H9 (cell line): ENCODE results near the gene LRRC8A. TPM values are rescaled to one million over a fixed set of nuclear protein-coding genes. Genes with fewer than 3 reads are reported as not detected.
A peak's percentile ranks its signal among the peaks of the same experiment; 100 is the strongest.

Experiments used
- DNase-seq: peaks from one replicate; pipeline ENCODE4 v3.0.0-alpha.2; 2017
- H2AFZ ChIP-seq: one replicate; pipeline ENCODE4 v1.6.1; 2013; ENCODE audit warnings: mild to moderate bottlenecking, low read length, control low read depth, moderate library complexity
- H2AK5ac ChIP-seq: 2 replicates; pipeline ENCODE4 v1.6.1; 2013; ENCODE audit warnings: low read length, control low read depth, mixed read lengths; ENCODE audit not compliant: insufficient read length
- H2BK120ac ChIP-seq: one replicate; pipeline ENCODE4 v1.6.1; 2013; ENCODE audit warnings: low read depth, mild to moderate bottlenecking, low read length, control low read depth, inconsistent platforms; ENCODE audit not compliant: poor library complexity, severe bottlenecking
- H2BK12ac ChIP-seq: 2 replicates; pipeline ENCODE4 v1.6.1; 2013; ENCODE audit warnings: low read length, control low read depth, mixed read lengths, low read depth; ENCODE audit not compliant: insufficient read length
- H2BK15ac ChIP-seq: 2 replicates; pipeline ENCODE4 v1.6.1; 2013; ENCODE audit warnings: low read depth, low read length, control low read depth
- H2BK20ac ChIP-seq: one replicate; pipeline ENCODE4 v1.6.1; 2013; ENCODE audit warnings: low read depth, mild to moderate bottlenecking, low read length, control low read depth, inconsistent platforms; ENCODE audit not compliant: poor library complexity, severe bottlenecking
- H2BK5ac ChIP-seq: 2 replicates; pipeline ENCODE4 v1.6.1; 2013; ENCODE audit warnings: low read length, control low read depth, mixed read lengths; ENCODE audit not compliant: insufficient read length
- H3K14ac ChIP-seq: 2 replicates; pipeline ENCODE4 v1.6.1; 2013; ENCODE audit warnings: low read length, control low read depth; ENCODE audit not compliant: insufficient read depth
- H3K18ac ChIP-seq: 2 replicates; pipeline ENCODE4 v1.6.1; 2013; ENCODE audit warnings: low read depth, mild to moderate bottlenecking, mixed read lengths, low read length, control low read depth; ENCODE audit not compliant: insufficient read length
- H3K23ac ChIP-seq: 2 replicates; pipeline ENCODE4 v1.6.1; 2013; ENCODE audit warnings: low read length, control low read depth, mixed read lengths, low read depth; ENCODE audit not compliant: insufficient read length
- H3K23me2 ChIP-seq: 2 replicates; pipeline ENCODE4 v1.6.1; 2013; ENCODE audit warnings: low read depth, mild to moderate bottlenecking, mixed read lengths, low read length, control low read depth; ENCODE audit not compliant: insufficient read length, poor library complexity, severe bottlenecking
- H3K27ac ChIP-seq: 2 replicates; pipeline ENCODE4 v1.5.1; 2013; ENCODE audit warnings: low read length, control low read depth, mixed read lengths, low read depth; ENCODE audit not compliant: insufficient read length
- H3K27me3 ChIP-seq: 2 replicates; pipeline ENCODE4 v1.6.1; 2013; ENCODE audit warnings: low read length, control low read depth, inconsistent platforms; ENCODE audit not compliant: insufficient read depth
- H3K4ac ChIP-seq: 2 replicates; pipeline ENCODE4 v1.6.1; 2013; ENCODE audit warnings: low read depth, mild to moderate bottlenecking, control low read depth, inconsistent platforms, low read length, moderate library complexity
- H3K4me1 ChIP-seq: 2 replicates; pipeline ENCODE4 v1.6.1; 2013; ENCODE audit warnings: low read length, control low read depth, inconsistent platforms; ENCODE audit not compliant: insufficient read depth
- H3K4me2 ChIP-seq: 2 replicates; pipeline ENCODE4 v1.6.1; 2013; ENCODE audit warnings: low read length, control low read depth, mixed read lengths; ENCODE audit not compliant: insufficient read length, insufficient read depth
- H3K56ac ChIP-seq: 2 replicates; pipeline ENCODE4 v1.6.1; 2013; ENCODE audit warnings: low read depth, mild to moderate bottlenecking, mixed read lengths, low read length, control low read depth; ENCODE audit not compliant: insufficient read length
- H3K79me1 ChIP-seq: 2 replicates; pipeline ENCODE4 v1.6.1; 2013; ENCODE audit warnings: low read depth, mild to moderate bottlenecking, moderate library complexity, low read length, control low read depth, inconsistent platforms; ENCODE audit not compliant: insufficient read depth, poor library complexity, severe bottlenecking
- H3K79me2 ChIP-seq: 2 replicates; pipeline ENCODE4 v1.6.1; 2013; ENCODE audit warnings: low read length, control low read depth, inconsistent platforms; ENCODE audit not compliant: insufficient read depth
- H3K9ac ChIP-seq: 2 replicates; pipeline ENCODE4 v1.6.1; 2013; ENCODE audit warnings: low read length, control low read depth, mixed read lengths; ENCODE audit not compliant: insufficient read length; ENCODE audit errors: extremely low read depth
- H3K9me3 ChIP-seq: one replicate; pipeline ENCODE4 v1.6.1; 2013; ENCODE audit warnings: low read depth, low read length, inconsistent platforms; ENCODE audit not compliant: control insufficient read depth
- H3T11ph ChIP-seq: one replicate; pipeline ENCODE4 v1.6.1; 2013; ENCODE audit warnings: mild to moderate bottlenecking, low read length, control low read depth, inconsistent platforms
- H4K20me1 ChIP-seq: one replicate; pipeline ENCODE4 v1.6.1; 2013; ENCODE audit not compliant: control insufficient read depth, insufficient read length, insufficient read depth
- H4K5ac ChIP-seq: 2 replicates; pipeline ENCODE4 v1.6.1; 2013; ENCODE audit warnings: low read depth, mild to moderate bottlenecking, mixed read lengths, low read length, control low read depth; ENCODE audit not compliant: insufficient read length
- H4K8ac ChIP-seq: replicated peaks from 2 replicates; pipeline ENCODE4 v1.6.1; 2013; ENCODE audit warnings: low read length, control low read depth, mixed read lengths, low read depth; ENCODE audit not compliant: insufficient read length
- H4K91ac ChIP-seq: 2 replicates; pipeline ENCODE4 v1.6.1; 2013; ENCODE audit warnings: low read depth, mild to moderate bottlenecking, moderate library complexity, mixed read lengths, low read length, control low read depth; ENCODE audit not compliant: insufficient read length
- H3K27ac Mint-ChIP-seq, 3 experiments: 2 replicates in 2 of 3; 3 replicates in 1 of 3; pipeline ENCODE4 v1.8.0; 2020 to 2021; ENCODE audit warnings: mixed read lengths in 3 of 3, mild to moderate bottlenecking in 1 of 3, moderate library complexity in 1 of 3
- H3K27me3 Mint-ChIP-seq: 2 replicates; pipeline ENCODE4 v1.8.0; 2021; ENCODE audit warnings: low read depth, mild to moderate bottlenecking, moderate library complexity, mixed read lengths
- H3K36me3 Mint-ChIP-seq, 3 experiments: 2 replicates in 2 of 3; 3 replicates in 1 of 3; pipeline ENCODE4 v1.8.0; 2020 to 2021; ENCODE audit warnings: low read depth in 3 of 3, mixed read lengths in 3 of 3; ENCODE audit not compliant: insufficient read depth in 1 of 3
- H3K4me1 Mint-ChIP-seq, 2 experiments: 2 replicates each; pipeline ENCODE4 v1.8.0; 2020; ENCODE audit warnings: mixed read lengths in 2 of 2
- H3K4me3 Mint-ChIP-seq, 2 experiments: 2 replicates in 1 of 2; 3 replicates in 1 of 2; pipeline ENCODE4 v1.8.0; 2020 to 2021; ENCODE audit warnings: mild to moderate bottlenecking in 2 of 2, mixed read lengths in 2 of 2, moderate library complexity in 1 of 2
- H3K9me3 Mint-ChIP-seq, 2 experiments: 2 replicates in 1 of 2; 3 replicates in 1 of 2; pipeline ENCODE4 v1.8.0; 2020; ENCODE audit warnings: mild to moderate bottlenecking in 2 of 2, mixed read lengths in 2 of 2, moderate library complexity in 1 of 2
- WGBS: extraction: QIAGEN DNeasy Blood & Tissue Kit; methylation state at CpG from one replicate; pipeline ENCODE4 v1.1.7; 2013; ENCODE audit warnings: missing lambda C conversion rate, low lambda C conversion rate, mixed read lengths; ENCODE audit not compliant: insufficient read length; ENCODE audit errors: extremely low coverage; 5-methylcytosine and 5-hydroxymethylcytosine counted together
- total RNA-seq: library from RNA; stranded (reverse); gene quantifications from 2 replicates; pipeline ENCODE4 v1.2.1, GENCODE V29; 2021
- TF ChIP-seq, protein P1 (sequence below): fragments of 200-600 bp; sonication (generic); conservative IDR thresholded peaks from 3 replicates; pipeline ENCODE4 v1.8.0; 2021; ENCODE audit warnings: antibody characterized with exemption, mild to moderate bottlenecking

Gene LRRC8A
- total RNA-seq, 1 experiment from 2014 or later, result 76.0 TPM

DNA sequence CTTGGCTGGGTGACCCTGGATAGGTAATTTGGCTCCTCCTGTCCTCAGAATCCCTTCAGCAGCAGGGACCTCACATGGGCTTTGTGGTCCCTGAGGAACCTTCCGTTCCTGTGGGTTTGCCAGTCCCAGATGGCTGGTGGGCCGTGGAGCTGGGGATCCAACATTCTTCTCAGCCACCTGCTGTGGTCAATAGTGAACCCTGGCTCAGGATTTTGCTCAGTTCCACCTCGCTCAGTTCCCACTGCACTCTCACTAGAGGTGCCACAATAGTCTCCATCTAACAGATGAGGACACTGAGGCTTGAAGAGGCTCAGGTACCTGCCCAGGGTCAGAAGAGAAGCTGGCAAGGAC lies 35.3 kb upstream of the LRRC8A start:
- H3K4me3 Mint-ChIP-seq, result no peak overlapping the region
- no peak overlapping the region for H3K14ac ChIP-seq
- WGBS, result no CpG with 5 or more reads among the region's 3 CpGs

More for the DNA sequence above, 35.3 kb upstream of the LRRC8A start:
- H2BK5ac ChIP-seq, result no peak overlapping the region
- no peaks in the 10 kb centered on the region for H3K79me1 ChIP-seq
- H3K27me3 Mint-ChIP-seq, result no peaks in the 10 kb centered on the region
- H3T11ph ChIP-seq, result no peak overlapping the region
- no peak for DNase-seq
- no peak overlapping the region for H2BK15ac ChIP-seq
- no peak overlapping the region for H3K4ac ChIP-seq
- H2AK5ac ChIP-seq, result no peak overlapping the region
- no peaks in the 10 kb centered on the region for H4K20me1 ChIP-seq
- H4K8ac ChIP-seq, result no peak overlapping the region
- H3K23me2 ChIP-seq, result no peaks in the 10 kb centered on the region
- H3K4me1 Mint-ChIP-seq, result peaks cover 4 to 5% of the 10 kb centered on the region in 2 experiments; a peak in 2 of 4 replicates
- peak overlapping the region in 1 of 3 experiments; percentile 40; a peak in 1 of 7 replicates for H3K27ac Mint-ChIP-seq
- peaks cover 21 to 22% of the 10 kb centered on the region in 2 experiments for H3K9me3 Mint-ChIP-seq
- H3K4me1 ChIP-seq, result no peaks in the 10 kb centered on the region
- no peaks in the 10 kb centered on the region for H3K27me3 ChIP-seq
- no peak overlapping the region for H2BK20ac ChIP-seq
- no peak overlapping the region for H3K23ac ChIP-seq
- H3K9me3 ChIP-seq, result no peaks in the 10 kb centered on the region
- no peaks in the 10 kb centered on the region for H3K79me2 ChIP-seq
- H3K27ac ChIP-seq, result no peak overlapping the region
- TF ChIP-seq, protein P1, sequence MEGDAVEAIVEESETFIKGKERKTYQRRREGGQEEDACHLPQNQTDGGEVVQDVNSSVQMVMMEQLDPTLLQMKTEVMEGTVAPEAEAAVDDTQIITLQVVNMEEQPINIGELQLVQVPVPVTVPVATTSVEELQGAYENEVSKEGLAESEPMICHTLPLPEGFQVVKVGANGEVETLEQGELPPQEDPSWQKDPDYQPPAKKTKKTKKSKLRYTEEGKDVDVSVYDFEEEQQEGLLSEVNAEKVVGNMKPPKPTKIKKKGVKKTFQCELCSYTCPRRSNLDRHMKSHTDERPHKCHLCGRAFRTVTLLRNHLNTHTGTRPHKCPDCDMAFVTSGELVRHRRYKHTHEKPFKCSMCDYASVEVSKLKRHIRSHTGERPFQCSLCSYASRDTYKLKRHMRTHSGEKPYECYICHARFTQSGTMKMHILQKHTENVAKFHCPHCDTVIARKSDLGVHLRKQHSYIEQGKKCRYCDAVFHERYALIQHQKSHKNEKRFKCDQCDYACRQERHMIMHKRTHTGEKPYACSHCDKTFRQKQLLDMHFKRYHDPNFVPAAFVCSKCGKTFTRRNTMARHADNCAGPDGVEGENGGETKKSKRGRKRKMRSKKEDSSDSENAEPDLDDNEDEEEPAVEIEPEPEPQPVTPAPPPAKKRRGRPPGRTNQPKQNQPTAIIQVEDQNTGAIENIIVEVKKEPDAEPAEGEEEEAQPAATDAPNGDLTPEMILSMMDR, result no peak
- H2BK12ac ChIP-seq, result no peak overlapping the region
- no peak overlapping the region for H3K9ac ChIP-seq
- H3K4me2 ChIP-seq, result no peak overlapping the region
- H2BK120ac ChIP-seq, result no peak overlapping the region
- H4K91ac ChIP-seq, result no peak overlapping the region
- H3K18ac ChIP-seq, result no peak overlapping the region
- no peak overlapping the region for H4K5ac ChIP-seq
- H2AFZ ChIP-seq, result no peak overlapping the region
- peaks cover 24 to 31% (median 30%) of the 10 kb centered on the region in 3 experiments for H3K36me3 Mint-ChIP-seq
- H3K56ac ChIP-seq, result no peak overlapping the region
